GM18502 (cell line): ENCODE data around the gene ACD.
"Not testable (repeated sequence)": the region's sequence is repeated elsewhere in the genome, so short reads cannot be mapped to it uniquely, and the experiment has no call there.

Source experiments
- ATAC-seq: cut with Tn5 transposase; IDR thresholded peaks from one replicate; pipeline ENCODE4 v1.9.1; 2021; ENCODE audit warnings: mild to moderate bottlenecking; ENCODE audit not compliant: unreplicated experiment, poor library complexity

Gene ACD

DNA sequence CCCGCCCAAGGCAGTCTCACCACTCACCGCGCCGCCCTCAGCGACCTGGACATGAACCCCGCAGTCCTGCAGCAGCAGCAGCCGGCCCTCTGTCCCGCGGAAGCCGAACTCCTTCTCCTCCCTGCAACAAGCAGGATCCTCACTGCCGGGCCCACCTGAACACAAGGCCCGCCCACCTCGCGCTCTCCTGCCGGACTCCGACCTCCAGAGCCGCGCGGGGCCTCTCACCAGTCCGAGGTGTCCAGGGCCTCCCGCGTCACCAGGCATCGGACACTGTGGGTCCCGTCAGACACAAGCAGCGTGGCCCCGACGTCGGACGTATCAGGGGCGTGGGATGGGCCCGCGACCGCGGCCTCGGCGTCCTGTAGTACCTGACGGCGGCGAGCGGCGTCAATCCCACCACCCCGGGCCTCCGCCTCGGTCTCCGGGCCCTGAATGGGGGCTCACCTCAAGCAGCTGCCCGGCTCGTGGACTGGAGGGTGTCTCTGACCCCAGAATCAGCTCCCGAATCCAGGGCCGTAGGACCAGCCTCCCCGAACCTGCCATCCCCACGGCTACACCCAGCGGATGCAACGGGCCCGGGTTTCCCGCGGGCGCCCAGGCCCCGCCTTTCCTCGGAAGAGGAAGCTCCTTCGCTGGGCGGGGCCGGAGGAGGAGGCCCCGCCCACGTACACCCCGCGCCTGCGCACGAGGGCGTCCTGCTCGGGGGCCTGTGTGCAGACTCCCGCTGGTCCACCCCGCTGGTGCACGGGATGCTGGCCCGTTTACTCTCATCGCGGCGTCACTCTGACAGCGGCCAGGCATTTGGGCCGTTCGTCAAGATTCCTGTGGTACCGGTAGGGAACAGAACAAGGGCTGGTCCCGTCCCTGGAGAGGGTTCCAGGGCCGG is at the start of gene ACD:
Gene ACD (minus strand): TSS at position 586 of the 889 bp plus-strand sequence. CDS start 40 bp downstream, at position 546.
- ATAC-seq, result peak; percentile 62

DNA sequence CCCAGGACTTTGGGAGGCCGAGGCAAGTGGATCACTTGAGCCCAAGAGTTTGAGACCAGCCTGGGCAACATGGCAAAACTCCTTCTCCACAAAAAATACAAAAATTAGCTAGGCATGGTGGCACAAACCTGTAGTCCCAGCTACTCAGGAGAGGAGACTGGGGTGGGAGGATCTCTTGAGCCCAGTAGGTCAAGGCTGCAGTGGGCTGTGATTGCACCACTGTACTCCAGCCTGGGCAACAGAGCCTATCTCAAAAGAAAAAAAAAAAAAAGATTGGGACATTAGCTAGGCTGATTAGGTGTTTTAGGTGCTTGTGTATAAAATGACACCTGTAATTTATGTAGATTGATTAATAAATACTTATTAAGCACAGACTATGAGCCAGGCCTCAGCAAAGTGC is 49.0 kb upstream of the ACD start:
- no peak for ATAC-seq

DNA sequence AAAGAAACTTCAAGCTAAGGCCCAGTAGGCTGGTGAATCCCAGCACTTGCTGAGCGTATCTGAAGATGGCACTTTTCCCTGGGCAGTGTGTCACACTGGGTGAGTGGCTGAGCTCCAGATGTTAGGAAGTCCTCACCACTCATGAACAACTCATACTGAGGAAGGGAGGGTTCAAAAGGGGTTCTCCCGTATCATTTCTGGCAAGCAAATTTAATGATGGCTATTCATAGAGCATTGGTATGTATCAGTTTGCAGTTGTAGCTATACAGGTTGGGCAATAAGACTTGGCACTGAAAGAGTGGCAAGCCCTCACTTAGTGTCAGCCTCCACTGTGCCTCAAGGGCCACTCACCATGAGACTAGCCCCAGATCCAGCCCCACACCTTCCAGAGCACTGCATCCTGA is 48.3 kb upstream of the ACD start:
- ATAC-seq, result no peak

DNA sequence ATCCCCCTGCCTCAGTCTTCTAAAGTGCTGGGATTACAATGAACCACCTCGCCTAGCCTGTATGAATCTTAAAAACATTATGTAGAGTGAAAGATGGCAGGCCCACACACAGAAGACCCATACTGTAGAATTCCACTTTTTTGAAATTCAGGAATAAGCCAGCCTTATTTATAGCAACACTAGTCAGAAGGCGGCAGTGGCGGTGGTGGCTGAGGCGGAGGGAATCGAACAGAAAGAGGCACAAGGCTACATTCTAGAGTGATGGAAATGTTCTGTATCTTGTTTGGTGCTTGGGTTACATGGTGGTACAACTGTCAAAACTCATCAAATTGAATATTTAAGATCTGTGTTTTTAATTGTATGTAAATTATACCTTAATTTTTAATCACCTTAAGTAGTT is 47.7 kb upstream of the ACD start:
- no peak for ATAC-seq

GRCh38 chr16:67707210-67707609 is 47.1 kb upstream of the ACD start:
- no peak for ATAC-seq

DNA sequence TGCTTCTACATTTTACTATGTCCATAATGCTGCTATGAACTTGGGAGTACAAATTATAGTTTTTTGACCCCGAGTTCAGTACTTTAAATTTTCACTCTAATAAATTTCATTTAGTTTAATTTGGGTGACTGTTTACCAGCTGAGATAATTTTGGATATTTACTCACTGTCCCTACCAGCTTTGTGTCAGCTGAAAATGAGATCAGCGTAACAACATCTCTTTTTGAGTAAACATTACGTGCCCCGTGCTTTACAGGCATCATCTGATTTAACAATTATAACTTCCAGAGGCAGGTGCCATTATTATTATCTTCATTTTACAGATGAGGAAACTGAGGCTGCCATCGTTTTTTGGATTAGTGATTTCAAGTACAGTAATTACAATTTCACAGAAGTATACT is 44.0 kb upstream of the ACD start:
- no peak for ATAC-seq

GRCh38 chr16:67703626-67704025 is 43.6 kb upstream of the ACD start:
- ATAC-seq, result no peak

GRCh38 chr16:67702130-67702529 is 42.1 kb upstream of the ACD start:
- no peak for ATAC-seq

GRCh38 chr16:67701420-67701819 is 41.4 kb upstream of the ACD start:
- ATAC-seq, result no peak

DNA sequence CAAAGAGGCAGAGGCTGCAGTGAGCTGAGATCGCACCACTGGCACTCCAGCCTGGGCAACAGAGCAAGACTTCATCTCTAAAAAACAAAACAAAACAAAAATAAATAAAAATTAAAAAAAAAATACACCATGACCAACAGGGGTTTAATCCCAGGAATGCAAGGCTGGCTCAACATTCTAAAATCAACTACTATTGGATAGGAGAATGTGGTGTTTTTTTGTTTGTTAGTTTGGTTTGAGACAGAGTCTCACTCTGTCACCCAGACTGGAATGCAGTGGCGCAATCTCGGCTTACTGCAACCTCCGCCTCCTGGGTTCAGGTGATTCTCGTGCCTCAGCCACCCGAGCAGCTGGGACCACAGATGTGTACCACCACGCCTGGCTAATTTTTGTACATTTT is 39.2 kb upstream of the ACD start:
- ATAC-seq, result no peak

DNA sequence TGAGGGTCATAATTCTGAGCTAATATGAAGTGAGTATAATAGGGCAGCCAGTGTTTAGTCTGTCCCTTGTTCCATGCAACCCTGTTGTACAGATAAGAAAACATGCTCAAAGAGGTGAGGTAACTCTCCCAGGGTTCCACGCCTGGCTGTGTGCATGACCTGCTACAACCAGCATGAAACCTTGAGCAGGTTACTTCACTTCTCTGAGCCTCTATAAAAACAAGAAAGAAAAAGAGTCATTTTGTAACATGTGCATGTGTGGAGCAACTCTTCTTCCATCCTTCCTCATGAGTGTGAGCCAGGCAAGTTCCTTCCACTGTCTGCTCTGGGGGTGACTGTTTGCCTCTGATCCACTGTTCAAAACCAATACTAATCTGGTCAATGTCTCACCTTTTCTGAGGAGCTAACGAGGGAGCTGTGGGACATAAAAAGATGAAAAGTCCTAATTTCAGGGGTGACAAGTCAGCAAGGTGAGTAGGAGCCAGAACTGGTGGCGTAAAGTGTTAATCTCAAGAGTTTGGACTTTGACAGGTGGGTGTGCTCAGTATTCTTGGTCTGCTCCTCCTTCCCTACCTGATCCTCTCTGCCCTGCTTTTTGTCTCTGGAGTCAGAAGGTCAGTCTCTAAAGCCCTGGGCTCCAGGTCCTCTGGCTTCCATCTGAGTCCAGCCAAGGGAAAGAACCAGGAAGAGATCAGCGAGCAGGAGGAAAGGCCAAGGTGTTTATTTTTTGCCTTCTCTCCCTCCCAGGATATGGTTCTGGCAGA is 37.5 kb upstream of the ACD start:
- no peak for ATAC-seq

DNA sequence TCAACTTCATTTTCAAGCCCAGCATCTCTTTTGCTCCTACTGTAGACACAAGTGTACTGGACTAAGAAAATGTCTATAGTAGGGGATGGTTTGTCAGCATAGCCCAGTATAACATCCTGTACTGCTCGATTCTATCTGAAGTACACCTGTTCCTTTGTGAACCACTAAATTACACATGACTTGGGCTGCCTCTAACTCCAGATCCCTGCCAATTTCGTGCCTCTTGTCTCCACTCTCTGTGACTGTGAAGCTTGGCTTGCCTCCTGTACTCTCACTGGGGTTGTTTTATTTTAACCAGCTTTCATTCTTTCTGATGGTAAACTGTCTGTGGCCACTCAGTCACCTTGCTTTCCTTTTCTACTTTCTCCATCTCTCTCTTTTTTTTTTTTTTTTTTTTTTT is 34.6 kb upstream of the ACD start:
- no peak for ATAC-seq

GRCh38 chr16:67693517-67694285 is 33.6 kb upstream of the ACD start:
- ATAC-seq, result not testable (repeated sequence)

DNA sequence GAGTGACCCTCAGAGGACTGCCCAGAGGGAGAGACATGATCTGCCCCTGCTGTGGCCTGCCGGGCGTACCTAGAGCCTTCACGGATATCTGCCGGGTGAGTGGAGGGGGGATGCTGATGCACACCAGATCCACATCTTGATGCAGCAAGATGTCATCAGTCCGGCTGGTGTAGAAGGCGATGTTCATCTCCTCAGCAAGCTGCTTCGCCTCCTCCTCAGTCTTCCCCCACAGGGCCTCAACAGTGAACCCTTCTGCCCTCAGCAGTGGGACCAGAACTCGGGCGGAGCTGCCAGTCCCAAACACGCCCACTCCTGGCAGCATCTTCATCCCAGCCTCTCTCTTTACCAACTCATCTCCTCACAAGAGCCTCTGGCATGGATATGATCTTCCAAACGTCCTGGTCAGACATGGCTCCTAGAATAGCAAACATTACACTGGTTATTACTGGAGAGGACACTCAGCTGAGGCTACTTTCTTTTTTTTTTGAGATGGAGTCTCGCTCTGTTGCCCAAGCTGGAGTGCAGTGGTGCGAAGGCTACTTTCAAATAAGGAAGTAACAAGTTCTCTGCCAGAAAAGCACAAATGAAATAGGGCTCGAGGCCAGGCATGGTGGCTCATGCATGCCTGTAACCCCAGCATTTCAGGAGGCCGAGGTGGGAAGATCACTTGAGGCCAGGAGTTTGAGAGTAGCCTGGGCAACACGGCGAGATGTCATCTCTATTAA is 25.5 kb upstream of the ACD start:
- no peak for ATAC-seq

GRCh38 chr16:67683767-67684166 is 23.7 kb upstream of the ACD start:
- ATAC-seq, result no peak

GRCh38 chr16:67679935-67680897 is 20.2 kb upstream of the ACD start:
- ATAC-seq, result no peak

- ATAC-seq, result no peak
Observed at GRCh38 chr16:67678354-67679023, 18.4 kb upstream of the ACD start.

DNA sequence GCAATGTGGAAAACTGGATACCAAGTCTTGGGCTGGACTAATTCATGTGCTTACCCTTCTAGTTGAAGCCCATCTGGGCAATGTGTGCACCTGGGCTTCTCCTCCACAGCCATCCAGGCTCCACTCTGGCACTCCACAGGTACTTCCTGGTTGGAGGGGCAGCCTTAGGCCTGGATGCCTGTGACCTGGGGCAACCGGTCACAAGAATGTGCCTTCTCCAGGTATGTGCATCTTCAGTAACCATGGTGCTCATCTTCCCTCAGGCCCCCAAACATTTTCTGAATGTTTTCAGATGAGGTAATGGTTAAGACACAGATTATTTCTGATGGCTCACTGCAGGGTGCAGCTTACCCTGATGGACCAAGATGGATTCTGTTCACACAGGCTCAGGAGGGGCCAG is 17.7 kb upstream of the ACD start:
- no peak for ATAC-seq

- no peak for ATAC-seq
Observed at GRCh38 chr16:67676939-67677338, 16.9 kb upstream of the ACD start.
